Bronchial epithelial cell (primary cell): Measurements from ENCODE around the gene SLC2A8. TPM values are rescaled to one million over a fixed set of nuclear protein-coding genes. Genes with fewer than 3 reads are reported as not detected.

Experiments
- DNase-seq: peaks from one replicate; pipeline ENCODE4 v3.0.0-alpha.2; 2010; ENCODE audit warnings: low read depth
- FAIRE-seq: peaks from 2 replicates; lab custom pipeline; 2011; peaks lifted over from hg19 to GRCh38; lab: Jason Lieb, UNC
- H3K27me3 ChIP-seq: 2 replicates; pipeline ENCODE4 v1.5.1; 2011; ENCODE audit warnings: low read length; ENCODE audit not compliant: control insufficient read depth, insufficient read depth
- H3K36me3 ChIP-seq: 2 replicates; pipeline ENCODE4 v1.5.1; 2011; ENCODE audit warnings: low read length; ENCODE audit not compliant: control insufficient read depth, insufficient read depth
- H3K4me3 ChIP-seq: 2 replicates; pipeline ENCODE4 v1.5.1; 2011; ENCODE audit warnings: mild to moderate bottlenecking, low read depth, low read length, control low read depth
- total RNA-seq: library from RNA; depleted of rRNA; stranded (reverse); fragments of >200 nt; gene quantifications from 2 replicates; pipeline ENCODE4 v1.2.1, GENCODE V29; 2014
- TF ChIP-seq, protein P1 (sequence below): IDR thresholded peaks from 2 replicates; pipeline ENCODE4 v1.5.1; 2011; ENCODE audit warnings: mild to moderate bottlenecking, moderate library complexity, low read length, control low read depth, inconsistent platforms; ENCODE audit not compliant: insufficient read depth, severe bottlenecking

Gene SLC2A8
- total RNA-seq, 1 donor from 2014 or later: 4.5 TPM

DNA sequence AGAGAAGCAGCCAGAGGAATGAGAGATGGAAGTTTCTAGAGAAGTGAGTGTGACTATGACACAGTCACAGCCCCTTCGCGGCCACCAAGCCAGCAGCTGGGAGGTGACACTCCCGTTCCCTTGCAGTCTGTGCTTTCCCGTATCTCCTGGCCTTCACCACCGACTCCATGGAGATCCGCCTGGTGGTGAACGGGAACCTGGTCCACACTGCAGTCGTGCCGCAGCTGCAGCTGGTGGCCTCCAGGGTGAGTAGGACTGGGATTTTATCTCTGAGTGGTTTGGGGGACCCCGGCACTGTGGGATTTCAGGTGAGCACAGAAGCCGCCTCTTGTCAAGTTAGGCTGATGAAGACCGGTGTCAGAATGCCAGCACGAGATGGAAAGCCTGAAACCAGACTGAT is 12.1 kb upstream of the SLC2A8 start:
- no peaks in the 10 kb centered on the region for H3K27me3 ChIP-seq
- no peaks in the 10 kb centered on the region for H3K36me3 ChIP-seq
- TF ChIP-seq, protein P1, sequence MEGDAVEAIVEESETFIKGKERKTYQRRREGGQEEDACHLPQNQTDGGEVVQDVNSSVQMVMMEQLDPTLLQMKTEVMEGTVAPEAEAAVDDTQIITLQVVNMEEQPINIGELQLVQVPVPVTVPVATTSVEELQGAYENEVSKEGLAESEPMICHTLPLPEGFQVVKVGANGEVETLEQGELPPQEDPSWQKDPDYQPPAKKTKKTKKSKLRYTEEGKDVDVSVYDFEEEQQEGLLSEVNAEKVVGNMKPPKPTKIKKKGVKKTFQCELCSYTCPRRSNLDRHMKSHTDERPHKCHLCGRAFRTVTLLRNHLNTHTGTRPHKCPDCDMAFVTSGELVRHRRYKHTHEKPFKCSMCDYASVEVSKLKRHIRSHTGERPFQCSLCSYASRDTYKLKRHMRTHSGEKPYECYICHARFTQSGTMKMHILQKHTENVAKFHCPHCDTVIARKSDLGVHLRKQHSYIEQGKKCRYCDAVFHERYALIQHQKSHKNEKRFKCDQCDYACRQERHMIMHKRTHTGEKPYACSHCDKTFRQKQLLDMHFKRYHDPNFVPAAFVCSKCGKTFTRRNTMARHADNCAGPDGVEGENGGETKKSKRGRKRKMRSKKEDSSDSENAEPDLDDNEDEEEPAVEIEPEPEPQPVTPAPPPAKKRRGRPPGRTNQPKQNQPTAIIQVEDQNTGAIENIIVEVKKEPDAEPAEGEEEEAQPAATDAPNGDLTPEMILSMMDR: no peak
- DNase-seq: no peak
- FAIRE-seq: no peak
- no peak overlapping the region for H3K4me3 ChIP-seq

DNA sequence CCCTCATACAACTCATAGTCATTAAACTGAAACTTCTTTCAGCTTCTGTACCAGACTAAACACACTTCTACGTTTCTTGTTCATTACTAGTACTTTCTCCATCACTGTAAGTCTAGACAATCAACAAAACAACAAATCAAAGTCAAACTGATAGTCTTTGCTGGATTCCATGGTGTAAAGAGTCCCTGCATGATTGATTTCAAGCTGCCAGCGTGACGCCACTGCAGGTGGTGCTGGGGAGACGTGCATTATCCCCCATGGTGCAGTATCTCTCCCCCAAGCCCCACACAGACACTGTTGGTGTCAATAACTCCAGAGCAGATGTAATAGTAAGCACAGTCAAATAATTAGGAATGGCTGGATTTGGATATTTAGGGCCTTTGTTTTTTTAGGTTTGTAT is 10.7 kb upstream of the SLC2A8 start:
- no peaks in the 10 kb centered on the region for H3K36me3 ChIP-seq
- DNase-seq (no peak), FAIRE-seq (no peak)
- no peaks in the 10 kb centered on the region for H3K27me3 ChIP-seq
- TF ChIP-seq, protein P1: no peak
- no peak overlapping the region for H3K4me3 ChIP-seq

DNA sequence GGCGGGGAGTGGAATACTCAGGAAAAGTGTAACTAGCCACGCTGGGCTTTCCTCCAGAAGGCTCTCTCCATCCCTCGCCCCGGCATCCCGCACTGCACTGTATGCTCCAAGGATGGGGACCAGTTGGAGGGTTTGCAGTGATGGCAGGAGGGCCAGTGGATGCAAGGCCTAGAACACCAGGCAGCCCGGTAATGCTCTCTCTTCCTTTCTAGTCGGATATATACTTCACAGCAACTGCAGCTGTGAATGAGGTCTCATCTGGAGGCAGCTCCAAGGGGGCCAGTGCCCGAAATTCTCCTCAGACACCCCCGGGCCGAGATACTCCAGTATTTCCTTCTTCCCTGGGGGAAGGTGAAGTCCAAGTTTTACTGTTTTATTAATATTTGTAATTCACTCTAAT is 10.0 kb upstream of the SLC2A8 start:
- TF ChIP-seq, protein P1: no peak
- FAIRE-seq: no peak
- DNase-seq: no peak

DNA sequence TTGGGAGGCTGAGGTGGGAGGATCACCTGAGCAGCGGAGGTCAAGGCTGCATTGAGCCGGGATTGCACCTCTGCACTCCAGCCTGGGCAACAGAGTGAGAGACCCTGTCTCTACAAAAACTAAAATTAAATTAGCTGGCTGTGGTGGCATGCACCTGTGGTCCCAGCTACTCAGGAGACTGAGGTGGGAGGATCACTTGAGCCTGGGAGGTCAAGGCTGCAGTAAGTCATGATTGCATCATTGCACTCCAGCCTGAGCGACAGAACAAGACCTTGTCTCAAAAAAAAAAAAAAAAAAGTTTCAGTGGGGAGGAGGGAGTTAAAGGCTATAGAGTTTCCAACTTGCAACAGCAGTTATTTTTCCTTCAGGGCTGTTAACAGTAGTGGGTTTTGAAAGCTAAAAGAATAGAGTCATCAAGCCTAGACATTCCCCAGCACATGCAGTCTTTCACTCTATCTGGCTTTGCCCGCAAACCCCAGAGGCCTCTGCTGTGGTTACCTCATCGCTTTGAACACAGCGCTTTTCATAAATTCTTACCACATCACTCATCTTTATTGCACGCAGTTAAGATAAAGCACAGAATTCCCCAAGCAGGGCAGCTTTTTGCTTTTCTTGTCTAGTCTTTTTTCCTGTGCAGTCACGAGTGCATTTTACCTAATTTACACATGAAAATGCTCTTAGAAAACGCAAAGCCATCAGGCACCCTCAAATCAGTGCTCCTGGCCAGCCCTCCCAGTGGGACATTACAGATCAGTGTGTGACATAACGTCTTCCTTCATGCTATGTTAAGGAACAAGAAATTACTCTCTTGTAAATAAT is 8.7 kb upstream of the SLC2A8 start:
- H3K4me3 ChIP-seq: no peak overlapping the region
- FAIRE-seq (no peak), DNase-seq (peak; percentile 96)

More for the DNA sequence above, 10.0 kb upstream of the SLC2A8 start:
- Histone ChIP-seq H3K27me3 (no peaks in the 10 kb centered on the region), H3K4me3 (no peak overlapping the region), H3K36me3 (no peaks in the 10 kb centered on the region)

DNA sequence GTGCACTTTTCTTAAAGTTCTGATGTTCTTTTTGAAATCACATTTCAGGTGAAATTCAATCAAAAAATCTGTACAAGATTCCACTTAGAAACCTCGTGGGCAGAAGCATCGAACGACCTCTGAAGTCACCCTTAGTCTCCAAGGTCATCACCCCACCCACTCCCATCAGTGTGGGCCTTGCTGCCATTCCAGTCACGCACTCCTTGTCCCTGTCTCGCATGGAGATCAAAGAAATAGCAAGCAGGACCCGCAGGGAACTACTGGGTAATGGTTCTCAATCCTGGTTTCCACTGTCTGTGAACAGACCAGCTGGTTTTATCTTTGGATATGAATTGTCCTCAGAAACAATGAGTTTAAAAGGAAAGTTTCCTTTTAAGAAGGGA is 8.1 kb upstream of the SLC2A8 start:
- Histone ChIP-seq H3K27me3 (no peaks in the 10 kb centered on the region), H3K36me3 (no peaks in the 10 kb centered on the region), H3K4me3 (no peak overlapping the region)
- TF ChIP-seq, protein P1: no peak
- DNase-seq: no peak
- FAIRE-seq: no peak

More for the DNA sequence above, 8.7 kb upstream of the SLC2A8 start:
- Histone ChIP-seq H3K27me3 (no peaks in the 10 kb centered on the region), H3K36me3 (no peaks in the 10 kb centered on the region)
- TF ChIP-seq, protein P1: no peak
